Kidney (tissue), 14 donors: ENCODE results near the gene ADGRL1. TPM values are rescaled to one million over a fixed set of nuclear protein-coding genes. Genes with fewer than 3 reads are reported as not detected.
"Not testable (repeated sequence)": the region's sequence is repeated elsewhere in the genome, so short reads cannot be mapped to it uniquely, and the experiment has no call there.

Experiments used
- DNase-seq, 5 donors: peaks; one replicate each; pipeline ENCODE4 v3.0.0-alpha.2; 2013 to 2020
- FAIRE-seq: peaks from 2 replicates; lab custom pipeline; 2012; peaks lifted over from hg19 to GRCh38; lab: Jason Lieb, UNC
- H3K27ac ChIP-seq, 2 donors: one replicate each; pipeline ENCODE4 v1.7.0; 2013; ENCODE audit warnings: low read depth in 2 of 2, low read length in 2 of 2, inconsistent platforms in 1 of 2
- H3K27me3 ChIP-seq: one replicate; pipeline ENCODE4 v1.7.1; 2013; ENCODE audit warnings: low read length, inconsistent platforms; ENCODE audit not compliant: control insufficient read depth, insufficient read depth
- H3K36me3 ChIP-seq, 3 donors: one replicate each; pipeline versions ENCODE4 v1.7.0 to v1.7.1; 2013; ENCODE audit warnings: low read length in 3 of 3, control low read depth in 1 of 3, inconsistent platforms in 1 of 3; ENCODE audit not compliant: insufficient read depth in 3 of 3, control insufficient read depth in 2 of 3
- H3K4me1 ChIP-seq, 3 donors: one replicate each; pipeline versions ENCODE4 v1.7.0 to v1.7.1; 2013; ENCODE audit warnings: low read length in 3 of 3, inconsistent platforms in 1 of 3, low read depth in 1 of 3; ENCODE audit not compliant: control insufficient read depth in 2 of 3, insufficient read depth in 2 of 3
- H3K4me3 ChIP-seq, 3 donors: one replicate each; pipeline versions ENCODE4 v1.7.0 to v1.8.1; 2013; ENCODE audit warnings: low read length in 3 of 3, control low read depth in 1 of 3, inconsistent platforms in 1 of 3
- H3K9ac ChIP-seq, 3 donors: one replicate each; pipeline versions ENCODE4 v1.7.0 to v1.7.1; 2013; ENCODE audit warnings: low read length in 3 of 3, control low read depth in 1 of 3, inconsistent platforms in 1 of 3
- H3K9me3 ChIP-seq, 3 donors: one replicate each; pipeline versions ENCODE4 v1.7.0 to v1.7.1; 2013; ENCODE audit warnings: low read length in 3 of 3, control low read depth in 1 of 3, inconsistent platforms in 1 of 3; ENCODE audit not compliant: control insufficient read depth in 2 of 3, insufficient read depth in 1 of 3
- intact Hi-C: fragments of 100-400 bp; cut with DNase I; formaldehyde crosslinking; loops from one replicate; pipeline ENCODE4 v1.11.1; 2022
- polyA plus RNA-seq: library from polyadenylated mRNA; stranded (reverse); fragments of 350-450 nt; fragmentation: Illumina TruSeq; extraction: RNeasy Lipid Tissue Mini Kit (QIAGEN cat#74804); gene quantifications from one replicate; pipeline ENCODE4 v1.2.3, GENCODE V29; 2014; ENCODE audit warnings: low read depth, low replicate concordance; ENCODE audit not compliant: insufficient read depth
- total RNA-seq: library from RNA; stranded (reverse); fragmentation: NEBNext Ultra II Directional; extraction: Animal tissue kit (Norgen Biotek cat#: 25700); gene quantifications from one replicate; pipeline ENCODE4 v1.2.1, GENCODE V29; 2021
- TF ChIP-seq, protein P1 (sequence below): IDR thresholded peaks from 3 replicates; pipeline ENCODE4 v1.5.1; 2012; ENCODE audit warnings: mild to moderate bottlenecking, moderate library complexity, borderline replicate concordance; ENCODE audit not compliant: insufficient read depth; ENCODE audit errors: extremely low read depth
- donor health status: control.
- donor health status: control.
- donor health status: control.
- donor health status: control.
- donor health status: control.
- donor health status: DM: yes; HTN: yes; CAD: no.
- donor health status: Normal renal cell carcinoma (clear cell type).

The ADGRL1 gene
- total and polyA plus RNA-seq, 2 donors from 2014 or later: 6.3 to 30.2 TPM

DNA sequence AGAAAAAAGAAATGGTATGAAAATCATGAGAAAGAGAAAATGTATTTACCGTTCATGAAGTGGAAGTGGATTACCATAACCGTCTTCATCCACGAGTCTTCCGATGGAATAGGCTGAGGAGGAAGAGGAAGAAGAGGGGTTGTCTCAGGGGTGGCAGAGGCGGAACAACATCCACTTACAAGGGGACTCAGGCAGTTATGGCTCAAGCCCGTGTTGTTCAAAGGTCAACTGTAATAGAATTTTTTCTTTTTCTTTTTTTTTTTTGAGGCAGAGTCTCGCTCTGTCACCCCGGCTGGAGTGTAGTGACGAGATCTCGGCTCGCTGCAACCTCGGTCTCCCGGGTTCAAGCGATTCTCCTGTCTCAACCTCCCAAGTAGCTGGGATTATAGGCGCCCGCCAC is 16.9 kb upstream of the ADGRL1 start:
- Histone ChIP-seq H3K27ac (no peak overlapping the region), H3K36me3 (no peaks in the 10 kb centered on the region), H3K27me3 (no peaks in the 10 kb centered on the region), H3K9ac (no peak overlapping the region), H3K4me1 (no peaks in the 10 kb centered on the region), H3K4me3 (no peak overlapping the region), H3K9me3 (no peaks in the 10 kb centered on the region)
- DNase-seq (no peak), FAIRE-seq (no peak)
- TF ChIP-seq, protein P1, sequence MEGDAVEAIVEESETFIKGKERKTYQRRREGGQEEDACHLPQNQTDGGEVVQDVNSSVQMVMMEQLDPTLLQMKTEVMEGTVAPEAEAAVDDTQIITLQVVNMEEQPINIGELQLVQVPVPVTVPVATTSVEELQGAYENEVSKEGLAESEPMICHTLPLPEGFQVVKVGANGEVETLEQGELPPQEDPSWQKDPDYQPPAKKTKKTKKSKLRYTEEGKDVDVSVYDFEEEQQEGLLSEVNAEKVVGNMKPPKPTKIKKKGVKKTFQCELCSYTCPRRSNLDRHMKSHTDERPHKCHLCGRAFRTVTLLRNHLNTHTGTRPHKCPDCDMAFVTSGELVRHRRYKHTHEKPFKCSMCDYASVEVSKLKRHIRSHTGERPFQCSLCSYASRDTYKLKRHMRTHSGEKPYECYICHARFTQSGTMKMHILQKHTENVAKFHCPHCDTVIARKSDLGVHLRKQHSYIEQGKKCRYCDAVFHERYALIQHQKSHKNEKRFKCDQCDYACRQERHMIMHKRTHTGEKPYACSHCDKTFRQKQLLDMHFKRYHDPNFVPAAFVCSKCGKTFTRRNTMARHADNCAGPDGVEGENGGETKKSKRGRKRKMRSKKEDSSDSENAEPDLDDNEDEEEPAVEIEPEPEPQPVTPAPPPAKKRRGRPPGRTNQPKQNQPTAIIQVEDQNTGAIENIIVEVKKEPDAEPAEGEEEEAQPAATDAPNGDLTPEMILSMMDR: no peak
- intact Hi-C loops: no loop called here

DNA sequence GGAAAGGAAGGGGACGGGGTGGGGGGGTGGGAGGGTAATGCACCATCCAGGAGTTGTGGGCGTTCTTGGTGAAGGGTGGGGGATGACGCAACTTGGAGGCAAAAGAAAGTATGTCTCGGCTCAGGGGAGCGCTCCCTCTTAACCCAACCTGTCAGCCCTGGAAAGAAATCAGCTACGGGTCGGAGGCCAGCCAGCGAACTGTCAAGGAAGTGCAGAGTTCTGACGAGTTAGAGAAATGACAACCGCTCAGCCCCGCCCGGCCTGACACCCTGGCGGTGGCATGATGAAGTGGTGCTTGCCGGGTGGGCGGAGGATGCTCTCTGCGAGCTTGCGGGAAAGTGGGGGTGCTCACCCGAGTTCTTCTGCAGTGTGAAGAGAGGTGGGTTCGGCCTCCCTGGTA is 15.4 kb upstream of the ADGRL1 start:
- H3K27ac ChIP-seq, H3K27me3 ChIP-seq, H3K4me3 ChIP-seq, H3K9me3 ChIP-seq, intact Hi-C loops, FAIRE-seq, H3K36me3 ChIP-seq, H3K4me1 ChIP-seq, H3K9ac ChIP-seq: not testable (repeated sequence)
- peak in 4 of 5 donors; percentile 73 to 83 (median 76) for DNase-seq

DNA sequence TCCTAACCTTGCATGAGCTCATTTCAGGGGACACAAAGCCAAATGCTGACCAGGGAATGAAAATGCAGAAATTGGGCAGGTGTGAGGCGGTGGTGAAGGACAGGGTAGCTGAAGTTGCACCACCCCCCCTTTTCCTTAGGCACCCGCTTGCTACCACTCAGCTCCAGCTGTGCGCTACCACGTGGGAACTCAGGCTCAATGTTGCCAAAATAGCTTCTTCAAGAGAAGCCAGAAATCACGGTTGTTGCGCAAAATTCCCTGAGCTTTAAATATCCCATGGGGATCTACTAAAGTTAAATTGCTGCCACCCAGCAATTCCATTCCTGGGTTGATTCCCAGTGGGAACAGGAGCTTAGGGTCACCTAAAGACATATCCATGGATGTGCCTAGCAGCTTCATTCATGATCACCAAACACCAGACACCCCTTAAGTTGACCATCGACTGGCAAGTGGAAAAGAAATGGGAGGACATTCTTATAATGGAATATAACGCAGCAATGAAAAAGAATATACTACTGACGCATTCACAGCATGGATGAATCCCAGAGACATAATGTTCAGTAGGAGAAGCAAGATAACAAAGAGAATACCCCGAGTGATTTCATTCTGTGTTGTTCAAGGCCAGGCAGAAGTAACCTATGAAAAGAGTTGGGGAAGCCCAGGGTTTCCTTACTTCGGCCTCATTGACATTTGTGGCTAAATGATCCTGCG is 12.8 kb upstream of the ADGRL1 start:
- intact Hi-C loops: no loop called here
- no peaks in the 10 kb centered on the region for H3K36me3 ChIP-seq
- TF ChIP-seq, protein P1: no peak
- no peaks in the 10 kb centered on the region for H3K9me3 ChIP-seq
- H3K27ac ChIP-seq: no peak overlapping the region
- DNase-seq: no peak
- no peak for FAIRE-seq
- no peak overlapping the region for H3K9ac ChIP-seq
- no peaks in the 10 kb centered on the region for H3K4me1 ChIP-seq
- H3K27me3 ChIP-seq: no peaks in the 10 kb centered on the region
- no peak overlapping the region for H3K4me3 ChIP-seq

GRCh38 chr19:14217886-14218285 is 11.9 kb upstream of the ADGRL1 start:
- H3K9me3 ChIP-seq, H3K27me3 ChIP-seq, intact Hi-C loops, H3K27ac ChIP-seq, FAIRE-seq, H3K9ac ChIP-seq, H3K36me3 ChIP-seq, H3K4me1 ChIP-seq, H3K4me3 ChIP-seq, DNase-seq: not testable (repeated sequence)
